ENCODE data around the gene RAPSN.

Gene RAPSN

GRCh38 chr11:47399860-47400767, 48.8 kb downstream of the RAPSN start:
- H3K27me3 ChIP-seq (ENCODE audit: control insufficient read depth in 1 of 2, insufficient read depth in 2 of 2, low read length in 2 of 2): no peaks in the 10 kb centered on the region
- H3K27ac ChIP-seq (ENCODE audit: low read depth, low read length): peak overlapping the region; percentile 62
- peak overlapping the region; percentile 44 for H3K9ac ChIP-seq (ENCODE audit: low read length)
- no peaks in the 10 kb centered on the region for H3K9me3 ChIP-seq (ENCODE audit: low read length)
- H3K36me3 ChIP-seq (ENCODE audit: insufficient read depth, low read length): no peaks in the 10 kb centered on the region
- H3K4me3 ChIP-seq (ENCODE audit: low read depth in 1 of 2, low read length in 2 of 2): peak overlapping the region; percentile 68 to 77
- peaks cover 15% of the 10 kb centered on the region for H3K4me1 ChIP-seq (ENCODE audit: insufficient read depth, low read length)

GRCh38 chr11:47398551-47398950, 50.4 kb downstream of the RAPSN start:
- Histone ChIP-seq H3K36me3 (ENCODE audit: insufficient read depth, low read length) (no peaks in the 10 kb centered on the region), H3K9me3 (ENCODE audit: low read length) (no peaks in the 10 kb centered on the region), H3K27ac (ENCODE audit: low read depth, low read length) (no peak overlapping the region), H3K27me3 (ENCODE audit: control insufficient read depth in 1 of 2, insufficient read depth in 2 of 2, low read length in 2 of 2) (no peaks in the 10 kb centered on the region), H3K4me3 (ENCODE audit: low read depth in 1 of 2, low read length in 2 of 2) (no peak overlapping the region), H3K9ac (ENCODE audit: low read length) (no peak overlapping the region), H3K4me1 (ENCODE audit: insufficient read depth, low read length) (peaks cover 15% of the 10 kb centered on the region)

- H3K27ac ChIP-seq (ENCODE audit: low read depth, low read length): no peak overlapping the region
Measured at GRCh38 chr11:47398011-47398410, 50.9 kb downstream of the RAPSN start.

GRCh38 chr11:47396049-47396320, 53.0 kb downstream of the RAPSN start:
- Histone ChIP-seq H3K4me1 (ENCODE audit: insufficient read depth, low read length) (peaks cover 15% of the 10 kb centered on the region), H3K36me3 (ENCODE audit: insufficient read depth, low read length) (no peaks in the 10 kb centered on the region), H3K9ac (ENCODE audit: low read length) (no peak overlapping the region), H3K27me3 (ENCODE audit: control insufficient read depth in 1 of 2, insufficient read depth in 2 of 2, low read length in 2 of 2) (no peaks in the 10 kb centered on the region), H3K27ac (ENCODE audit: low read depth, low read length) (no peak overlapping the region), H3K9me3 (ENCODE audit: low read length) (no peaks in the 10 kb centered on the region), H3K4me3 (ENCODE audit: low read depth in 1 of 2, low read length in 2 of 2) (no peak overlapping the region)

More at GRCh38 chr11:47398011-47398410, 50.9 kb downstream of the RAPSN start:
- no peak overlapping the region for H3K4me3 ChIP-seq (ENCODE audit: low read depth in 1 of 2, low read length in 2 of 2)
- H3K36me3 ChIP-seq (ENCODE audit: insufficient read depth, low read length): no peaks in the 10 kb centered on the region
- no peaks in the 10 kb centered on the region for H3K9me3 ChIP-seq (ENCODE audit: low read length)
- peaks cover 15% of the 10 kb centered on the region for H3K4me1 ChIP-seq (ENCODE audit: insufficient read depth, low read length)
- no peak overlapping the region for H3K9ac ChIP-seq (ENCODE audit: low read length)
- no peaks in the 10 kb centered on the region for H3K27me3 ChIP-seq (ENCODE audit: control insufficient read depth in 1 of 2, insufficient read depth in 2 of 2, low read length in 2 of 2)

- no peaks in the 10 kb centered on the region for H3K27me3 ChIP-seq (ENCODE audit: control insufficient read depth in 1 of 2, insufficient read depth in 2 of 2, low read length in 2 of 2)
- H3K36me3 ChIP-seq (ENCODE audit: insufficient read depth, low read length): no peaks in the 10 kb centered on the region
- H3K27ac ChIP-seq (ENCODE audit: low read depth, low read length): peak overlapping the region; percentile 12
- peaks cover 10% of the 10 kb centered on the region for H3K4me1 ChIP-seq (ENCODE audit: insufficient read depth, low read length)
- no peak overlapping the region for H3K4me3 ChIP-seq (ENCODE audit: low read depth in 1 of 2, low read length in 2 of 2)
- H3K9ac ChIP-seq (ENCODE audit: low read length): no peak overlapping the region
- no peaks in the 10 kb centered on the region for H3K9me3 ChIP-seq (ENCODE audit: low read length)
Measured at GRCh38 chr11:47395223-47396048, 53.5 kb downstream of the RAPSN start.

- H3K4me3 ChIP-seq (ENCODE audit: low read depth in 1 of 2, low read length in 2 of 2): no peak overlapping the region
Measured at GRCh38 chr11:47394322-47395222, 54.4 kb downstream of the RAPSN start.

GRCh38 chr11:47394050-47394321, 55.0 kb downstream of the RAPSN start:
- no peak overlapping the region for H3K9ac ChIP-seq (ENCODE audit: low read length)

More at GRCh38 chr11:47394322-47395222, 54.4 kb downstream of the RAPSN start:
- H3K9me3 ChIP-seq (ENCODE audit: low read length): no peaks in the 10 kb centered on the region
- no peak overlapping the region for H3K9ac ChIP-seq (ENCODE audit: low read length)
- H3K36me3 ChIP-seq (ENCODE audit: insufficient read depth, low read length): no peaks in the 10 kb centered on the region
- no peaks in the 10 kb centered on the region for H3K27me3 ChIP-seq (ENCODE audit: control insufficient read depth in 1 of 2, insufficient read depth in 2 of 2, low read length in 2 of 2)
- H3K4me1 ChIP-seq (ENCODE audit: insufficient read depth, low read length): peaks cover 5% of the 10 kb centered on the region
- H3K27ac ChIP-seq (ENCODE audit: low read depth, low read length): peak overlapping the region; percentile 23

GRCh38 chr11:47393163-47394049, 55.5 kb downstream of the RAPSN start:
- Histone ChIP-seq H3K9me3 (ENCODE audit: low read length) (no peaks in the 10 kb centered on the region), H3K9ac (ENCODE audit: low read length) (no peak overlapping the region), H3K36me3 (ENCODE audit: insufficient read depth, low read length) (no peaks in the 10 kb centered on the region), H3K4me3 (ENCODE audit: low read depth in 1 of 2, low read length in 2 of 2) (no peak overlapping the region), H3K27me3 (ENCODE audit: control insufficient read depth in 1 of 2, insufficient read depth in 2 of 2, low read length in 2 of 2) (no peaks in the 10 kb centered on the region), H3K4me1 (ENCODE audit: insufficient read depth, low read length) (peaks cover 4% of the 10 kb centered on the region), H3K27ac (ENCODE audit: low read depth, low read length) (no peak overlapping the region)

More at GRCh38 chr11:47394050-47394321, 55.0 kb downstream of the RAPSN start:
- H3K27me3 ChIP-seq (ENCODE audit: control insufficient read depth in 1 of 2, insufficient read depth in 2 of 2, low read length in 2 of 2): no peaks in the 10 kb centered on the region
- peaks cover 4% of the 10 kb centered on the region for H3K4me1 ChIP-seq (ENCODE audit: insufficient read depth, low read length)
- no peak overlapping the region for H3K4me3 ChIP-seq (ENCODE audit: low read depth in 1 of 2, low read length in 2 of 2)
- H3K36me3 ChIP-seq (ENCODE audit: insufficient read depth, low read length): no peaks in the 10 kb centered on the region
- no peak overlapping the region for H3K27ac ChIP-seq (ENCODE audit: low read depth, low read length)
- H3K9me3 ChIP-seq (ENCODE audit: low read length): no peaks in the 10 kb centered on the region

- Histone ChIP-seq H3K36me3 (ENCODE audit: insufficient read depth, low read length) (no peaks in the 10 kb centered on the region), H3K27me3 (ENCODE audit: control insufficient read depth in 1 of 2, insufficient read depth in 2 of 2, low read length in 2 of 2) (no peaks in the 10 kb centered on the region), H3K9me3 (ENCODE audit: low read length) (no peaks in the 10 kb centered on the region), H3K4me1 (ENCODE audit: insufficient read depth, low read length) (no peaks in the 10 kb centered on the region), H3K9ac (ENCODE audit: low read length) (no peak overlapping the region), H3K27ac (ENCODE audit: low read depth, low read length) (no peak overlapping the region), H3K4me3 (ENCODE audit: low read depth in 1 of 2, low read length in 2 of 2) (no peak overlapping the region)
Measured at GRCh38 chr11:47392546-47393162, 56.3 kb downstream of the RAPSN start.

GRCh38 chr11:47391711-47392432, 57.1 kb downstream of the RAPSN start:
- Histone ChIP-seq H3K9ac (ENCODE audit: low read length) (no peak overlapping the region), H3K27me3 (ENCODE audit: control insufficient read depth in 1 of 2, insufficient read depth in 2 of 2, low read length in 2 of 2) (no peaks in the 10 kb centered on the region), H3K27ac (ENCODE audit: low read depth, low read length) (no peak overlapping the region), H3K36me3 (ENCODE audit: insufficient read depth, low read length) (no peaks in the 10 kb centered on the region), H3K4me1 (ENCODE audit: insufficient read depth, low read length) (no peaks in the 10 kb centered on the region), H3K9me3 (ENCODE audit: low read length) (no peaks in the 10 kb centered on the region), H3K4me3 (ENCODE audit: low read depth in 1 of 2, low read length in 2 of 2) (no peak overlapping the region)

Measured in muscle layer of colon (tissue), 2 donors.